Fibroblast of lung (primary cell): ENCODE measurements around the gene SPSB2. TPM values are rescaled to one million over a fixed set of nuclear protein-coding genes. Genes with fewer than 3 reads are reported as not detected.

Source experiments
- DNase-seq, 2 donors: peaks; one replicate each; pipeline versions ENCODE4 v3.0.0 to v3.0.0-alpha.2; 2010; ENCODE audit warnings: low read depth in 2 of 2
- H2AFZ ChIP-seq: 2 replicates; pipeline ENCODE4 v1.5.1; 2012; ENCODE audit warnings: low read length, control low read depth, inconsistent platforms
- H3K27ac ChIP-seq: 2 replicates; pipeline ENCODE4 v1.5.1; 2011; ENCODE audit warnings: low read length, control low read depth; ENCODE audit not compliant: insufficient read depth
- H3K27me3 ChIP-seq: 2 replicates; pipeline ENCODE4 v1.5.1; 2011; ENCODE audit warnings: mild to moderate bottlenecking, low read length; ENCODE audit not compliant: control insufficient read depth, insufficient read depth
- H3K36me3 ChIP-seq: 2 replicates; pipeline ENCODE4 v1.5.1; 2011; ENCODE audit warnings: low read length; ENCODE audit not compliant: control insufficient read depth, insufficient read depth
- H3K4me1 ChIP-seq: 2 replicates; pipeline ENCODE4 v1.5.1; 2011; ENCODE audit warnings: low read length; ENCODE audit not compliant: control insufficient read depth, insufficient read depth; ENCODE audit errors: extremely low read depth
- H3K4me2 ChIP-seq: 2 replicates; pipeline ENCODE4 v1.5.1; 2011; ENCODE audit warnings: low read length, control low read depth; ENCODE audit not compliant: insufficient read depth; ENCODE audit errors: extremely low read depth
- H3K4me3 ChIP-seq, 4 experiments: fragments of 200-600 bp in 1 of 4; sonication (generic) in 1 of 4; replicated peaks in 1 of 4; 2 replicates each; pipeline ENCODE4 v1.5.1; 2011 to 2016; ENCODE audit warnings: low read length in 4 of 4, low read depth in 3 of 4, mild to moderate bottlenecking in 3 of 4, control low read depth in 2 of 4, inconsistent platforms in 1 of 4, mixed read lengths in 1 of 4; ENCODE audit not compliant: insufficient read depth in 1 of 4; ENCODE audit errors: control extremely low read depth in 1 of 4
- H3K79me2 ChIP-seq: 2 replicates; pipeline ENCODE4 v1.5.1; 2012; ENCODE audit warnings: mild to moderate bottlenecking, low read length, inconsistent platforms; ENCODE audit not compliant: control insufficient read depth, insufficient read depth
- H3K9ac ChIP-seq: 2 replicates; pipeline ENCODE4 v1.5.1; 2011; ENCODE audit warnings: mild to moderate bottlenecking, low read length, control low read depth; ENCODE audit not compliant: insufficient read depth
- H3K9me3 ChIP-seq: 2 replicates; pipeline ENCODE4 v1.5.1; 2012; ENCODE audit warnings: low read depth, low read length; ENCODE audit not compliant: control insufficient read depth, insufficient read depth
- H4K20me1 ChIP-seq: 2 replicates; pipeline ENCODE4 v1.5.1; 2011; ENCODE audit warnings: low read length; ENCODE audit not compliant: control insufficient read depth, insufficient read depth; ENCODE audit errors: extremely low read depth
- EZH2 ChIP-seq: IDR thresholded peaks from 2 replicates; pipeline ENCODE4 v1.5.1; 2012; ENCODE audit warnings: low read length, control low read depth, mild to moderate bottlenecking; ENCODE audit errors: missing control alignments
- polyA plus RNA-seq, 2 donors: library from polyadenylated mRNA; depleted of rRNA in 1 of 2; stranded (reverse) in 1 of 2; unstranded in 1 of 2; fragments of >200 nt; gene quantifications; 2 replicates each; pipeline ENCODE4 v1.2.1, GENCODE V29; 2011 to 2012; ENCODE audit warnings: missing spikeins in 1 of 2
- total RNA-seq: library from RNA; depleted of rRNA; stranded (reverse); fragments of >200 nt; gene quantifications from 2 replicates; pipeline ENCODE4 v1.2.1, GENCODE V29; 2014
- TF ChIP-seq, protein P1 (sequence below), 2 donors: IDR thresholded peaks in 1 of 2; conservative IDR thresholded peaks in 1 of 2; 1 replicate in 1 of 2; 2 replicates in 1 of 2; pipeline ENCODE4 v1.5.1; 2011 to 2012; ENCODE audit warnings: low read length in 2 of 2, control low read depth in 1 of 2, inconsistent platforms in 1 of 2, low read depth in 1 of 2, mild to moderate bottlenecking in 1 of 2

Gene SPSB2
- total and polyA plus RNA-seq, 2 donors (not counting 1 experiment from before 2014, with no cell fraction given), result 1.8 to 12.7 TPM

DNA sequence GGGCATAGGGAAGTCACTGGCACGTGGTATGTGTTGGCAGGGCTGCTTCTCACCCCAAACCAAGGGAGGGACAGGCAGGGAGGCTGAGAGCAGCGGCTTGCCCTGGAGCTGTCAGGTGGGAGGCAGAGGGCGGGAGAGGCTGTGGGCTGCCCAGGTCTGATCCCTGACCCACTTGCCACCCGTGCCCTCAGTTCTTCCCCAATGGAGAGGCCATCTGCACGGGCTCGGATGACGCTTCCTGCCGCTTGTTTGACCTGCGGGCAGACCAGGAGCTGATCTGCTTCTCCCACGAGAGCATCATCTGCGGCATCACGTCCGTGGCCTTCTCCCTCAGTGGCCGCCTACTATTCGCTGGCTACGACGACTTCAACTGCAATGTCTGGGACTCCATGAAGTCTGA, 27.7 kb downstream of the SPSB2 start:
- H3K9me3 ChIP-seq, result no peaks in the 10 kb centered on the region
- no peak overlapping the region for H3K27ac ChIP-seq
- H3K36me3 ChIP-seq, result peaks cover 35% of the 10 kb centered on the region
- DNase-seq, result no peak
- no peaks in the 10 kb centered on the region for H4K20me1 ChIP-seq
- peaks cover 18% of the 10 kb centered on the region for H3K79me2 ChIP-seq
- no peak overlapping the region for H3K9ac ChIP-seq
- H3K4me2 ChIP-seq, result no peak overlapping the region
- peaks cover under 1% of the 10 kb centered on the region for H3K4me1 ChIP-seq
- H3K27me3 ChIP-seq, result no peaks in the 10 kb centered on the region
- H3K4me3 ChIP-seq, result no peak overlapping the region
- no peak overlapping the region for H2AFZ ChIP-seq
- TF ChIP-seq, protein P1, sequence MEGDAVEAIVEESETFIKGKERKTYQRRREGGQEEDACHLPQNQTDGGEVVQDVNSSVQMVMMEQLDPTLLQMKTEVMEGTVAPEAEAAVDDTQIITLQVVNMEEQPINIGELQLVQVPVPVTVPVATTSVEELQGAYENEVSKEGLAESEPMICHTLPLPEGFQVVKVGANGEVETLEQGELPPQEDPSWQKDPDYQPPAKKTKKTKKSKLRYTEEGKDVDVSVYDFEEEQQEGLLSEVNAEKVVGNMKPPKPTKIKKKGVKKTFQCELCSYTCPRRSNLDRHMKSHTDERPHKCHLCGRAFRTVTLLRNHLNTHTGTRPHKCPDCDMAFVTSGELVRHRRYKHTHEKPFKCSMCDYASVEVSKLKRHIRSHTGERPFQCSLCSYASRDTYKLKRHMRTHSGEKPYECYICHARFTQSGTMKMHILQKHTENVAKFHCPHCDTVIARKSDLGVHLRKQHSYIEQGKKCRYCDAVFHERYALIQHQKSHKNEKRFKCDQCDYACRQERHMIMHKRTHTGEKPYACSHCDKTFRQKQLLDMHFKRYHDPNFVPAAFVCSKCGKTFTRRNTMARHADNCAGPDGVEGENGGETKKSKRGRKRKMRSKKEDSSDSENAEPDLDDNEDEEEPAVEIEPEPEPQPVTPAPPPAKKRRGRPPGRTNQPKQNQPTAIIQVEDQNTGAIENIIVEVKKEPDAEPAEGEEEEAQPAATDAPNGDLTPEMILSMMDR (conservative IDR thresholded peaks at IDR 0.05 in 1 of 2, IDR thresholded peaks at IDR 0.05 in 1 of 2; ENCODE audit: low read depth in 1 of 2, low read length in 2 of 2), result no peak
- no peak for TF ChIP-seq EZH2

DNA sequence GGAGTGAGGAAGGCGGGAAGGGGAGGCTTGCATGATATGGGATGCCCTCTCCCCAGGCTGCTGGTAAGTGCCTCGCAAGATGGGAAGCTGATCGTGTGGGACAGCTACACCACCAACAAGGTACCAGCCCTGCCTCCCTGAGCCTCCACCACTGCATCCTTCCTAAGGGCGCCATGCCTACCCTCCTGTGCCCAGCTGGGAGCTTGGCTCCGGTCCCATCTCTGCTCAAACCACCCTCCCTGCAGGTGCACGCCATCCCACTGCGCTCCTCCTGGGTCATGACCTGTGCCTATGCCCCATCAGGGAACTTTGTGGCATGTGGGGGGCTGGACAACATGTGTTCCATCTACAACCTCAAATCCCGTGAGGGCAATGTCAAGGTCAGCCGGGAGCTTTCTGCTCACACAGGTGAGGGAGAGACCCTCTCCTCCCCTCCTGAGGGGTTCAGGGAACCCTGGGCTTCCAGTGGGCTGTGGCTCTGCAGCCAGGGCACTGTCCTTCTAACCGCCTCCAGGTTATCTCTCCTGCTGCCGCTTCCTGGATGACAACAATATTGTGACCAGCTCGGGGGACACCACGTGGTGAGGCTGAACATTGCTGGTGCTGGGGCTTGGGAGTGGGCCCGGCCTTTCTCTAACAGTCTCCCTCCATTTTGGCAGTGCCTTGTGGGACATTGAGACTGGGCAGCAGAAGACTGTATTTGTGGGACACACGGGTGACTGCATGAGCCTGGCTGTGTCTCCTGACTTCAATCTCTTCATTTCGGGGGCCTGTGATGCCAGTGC, 29.8 kb downstream of the SPSB2 start:
- TF ChIP-seq EZH2, result no peak
- TF ChIP-seq, protein P1 (conservative IDR thresholded peaks at IDR 0.05 in 1 of 2, IDR thresholded peaks at IDR 0.05 in 1 of 2; ENCODE audit: low read depth in 1 of 2, low read length in 2 of 2), result no peak
- Histone ChIP-seq H3K36me3 (peaks cover 38% of the 10 kb centered on the region), H3K9me3 (no peaks in the 10 kb centered on the region), H3K27ac (no peak overlapping the region), H3K4me3 (no peak overlapping the region), H3K27me3 (no peaks in the 10 kb centered on the region), H3K79me2 (no peaks in the 10 kb centered on the region), H2AFZ (no peak overlapping the region), H3K4me1 (no peaks in the 10 kb centered on the region), H3K4me2 (no peak overlapping the region), H3K9ac (no peak overlapping the region), H4K20me1 (no peaks in the 10 kb centered on the region)
- DNase-seq, result no peak

DNA sequence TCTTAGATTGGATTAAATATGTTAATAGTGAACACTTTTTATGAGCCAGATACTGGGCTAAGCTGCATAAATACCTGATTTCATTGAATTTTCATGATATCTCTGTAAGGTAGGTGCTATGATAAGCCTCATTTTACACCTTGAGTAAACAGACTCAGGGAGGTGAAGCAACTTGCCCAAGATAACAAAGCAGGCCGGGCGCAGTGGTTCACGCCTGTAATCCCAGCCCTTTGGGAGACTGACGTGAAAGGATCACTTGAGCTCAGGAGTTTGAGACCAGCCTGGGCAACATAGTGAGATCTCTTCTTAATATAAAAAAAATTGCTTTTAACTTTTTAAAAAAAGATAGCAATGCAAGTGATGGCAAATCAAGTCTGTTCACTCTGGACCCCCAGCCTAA, 31.0 kb downstream of the SPSB2 start:
- Histone ChIP-seq H3K79me2 (no peaks in the 10 kb centered on the region), H3K9ac (no peak overlapping the region), H3K36me3 (peaks cover 41% of the 10 kb centered on the region), H3K4me3 (no peak overlapping the region), H4K20me1 (no peaks in the 10 kb centered on the region), H3K9me3 (no peaks in the 10 kb centered on the region), H3K4me1 (no peaks in the 10 kb centered on the region), H2AFZ (no peak overlapping the region), H3K4me2 (no peak overlapping the region), H3K27ac (no peak overlapping the region), H3K27me3 (no peaks in the 10 kb centered on the region)
- TF ChIP-seq, protein P1 (conservative IDR thresholded peaks at IDR 0.05 in 1 of 2, IDR thresholded peaks at IDR 0.05 in 1 of 2; ENCODE audit: low read depth in 1 of 2, low read length in 2 of 2), result no peak
- no peak for TF ChIP-seq EZH2
- no peak for DNase-seq
